Esophagus squamous epithelium (tissue), 5 donors: ENCODE results near the gene CCT7. TPM values are rescaled to one million over a fixed set of nuclear protein-coding genes. Genes with fewer than 3 reads are reported as not detected.
A peak's percentile ranks its signal among the peaks of the same experiment; 100 is the strongest.

Source experiments
- DNase-seq: peaks from one replicate; lab custom pipeline; 2025; lab: John Stamatoyannopoulos, UW
- H3K27ac ChIP-seq, 4 donors: fragments of 200-600 bp; sonication (generic); one replicate each; pipeline ENCODE4 v1.5.1; 2016 to 2019; ENCODE audit warnings: mild to moderate bottlenecking in 1 of 4
- H3K27me3 ChIP-seq, 4 donors: fragments of 200-600 bp; sonication (generic); 1 replicate in 3 of 4; 2 replicates in 1 of 4; pipeline versions ENCODE4 v1.5.1 to v1.6.0; 2017 to 2021; ENCODE audit warnings: antibody characterized with exemption in 1 of 4
- H3K36me3 ChIP-seq, 3 donors: fragments of 200-600 bp; sonication (generic); one replicate each; pipeline ENCODE4 v1.5.1; 2016 to 2019
- H3K4me1 ChIP-seq, 3 donors: fragments of 200-600 bp; sonication (generic); one replicate each; pipeline ENCODE4 v1.5.1; 2017 to 2019
- H3K4me3 ChIP-seq, 4 donors: fragments of 200-600 bp; sonication (generic); 1 replicate in 3 of 4; 2 replicates in 1 of 4; pipeline ENCODE4 v1.5.1; 2016 to 2019; ENCODE audit warnings: mild to moderate bottlenecking in 2 of 4, moderate library complexity in 1 of 4
- H3K9me3 ChIP-seq, 3 donors: fragments of 200-600 bp; sonication (generic); one replicate each; pipeline ENCODE4 v1.5.1; 2016 to 2019
- CTCF ChIP-seq, 6 experiments: fragments of 450-650 bp in 4 of 6; fragments of 200-600 bp in 2 of 6; sonication (generic) in 2 of 6; IDR thresholded peaks; one replicate each; pipeline ENCODE4 v1.5.1; 2016 to 2019; ENCODE audit warnings: antibody characterized with exemption in 6 of 6, mild to moderate bottlenecking in 4 of 6, moderate library complexity in 4 of 6
- POLR2A ChIP-seq, 4 donors: fragments of 450-650 bp; IDR thresholded peaks; one replicate each; pipeline ENCODE4 v1.6.1; 2017; ENCODE audit warnings: antibody characterized with exemption in 4 of 4, mild to moderate bottlenecking in 4 of 4, moderate library complexity in 3 of 4
- WGBS, 2 donors: methylation state at CpG; one replicate each; pipeline ENCODE4 v1.1.5; 2018; 5-methylcytosine and 5-hydroxymethylcytosine counted together
- intact Hi-C: fragments of 100-400 bp; cut with DNase I; formaldehyde crosslinking; loops from one replicate; pipeline ENCODE4 v1.15.0; 2022
- total RNA-seq, 4 donors: library from RNA; depleted of rRNA; stranded (reverse); fragments of >200 nt; gene quantifications; one replicate each; pipeline ENCODE4 v1.1.0, GENCODE V29; 2016
- donor health status: DM: yes; HTN: yes; CAD: no.

CCT7 gene
- total RNA-seq, 4 donors from 2014 or later, result 149 to 246 (median 217) TPM

GRCh38 chr2:73268830-73269685, 35.0 kb downstream of the CCT7 start:
- H3K27me3 ChIP-seq, result peaks cover 0 to 61% (median 0%) of the 10 kb centered on the region in 4 donors
- no peaks in the 10 kb centered on the region for H3K9me3 ChIP-seq
- peak overlapping the region; percentile 18 to 63 (median 46) for H3K4me3 ChIP-seq
- 32 to 52% methylated on average over 15 to 19 of the region's 113 CpGs for WGBS, 2 donors
- intact Hi-C loops, result no loop called here
- TF ChIP-seq POLR2A (IDR thresholded peaks at IDR 0.05) (no peak), CTCF (IDR thresholded peaks at IDR 0.05) (peak in 3 of 6 experiments; percentile 13 to 37 (median 24))
- peaks cover 4 to 25% (median 7%) of the 10 kb centered on the region in 3 donors for H3K4me1 ChIP-seq
- DNase-seq, result no peak
- no peaks in the 10 kb centered on the region for H3K36me3 ChIP-seq
- peak overlapping the region in 2 of 4 donors; percentile 36 to 48 for H3K27ac ChIP-seq

GRCh38 chr2:73269686-73270465, 35.8 kb downstream of the CCT7 start:
- 40 to 50% methylated on average over 8 to 11 of the region's 22 CpGs for WGBS, 2 donors
- Histone ChIP-seq H3K27ac (peak overlapping the region in 1 of 4 donors; percentile 48), H3K4me3 (peak overlapping the region; percentile 18 to 63 (median 46)), H3K27me3 (peaks cover 0 to 60% (median 0%) of the 10 kb centered on the region in 4 donors), H3K9me3 (no peaks in the 10 kb centered on the region), H3K4me1 (peaks cover 4 to 25% (median 7%) of the 10 kb centered on the region in 3 donors), H3K36me3 (no peaks in the 10 kb centered on the region)
- intact Hi-C loops, result no loop called here
- no peak for DNase-seq
- TF ChIP-seq POLR2A (IDR thresholded peaks at IDR 0.05) (no peak), CTCF (IDR thresholded peaks at IDR 0.05) (no peak)

GRCh38 chr2:73272270-73272669, 38.2 kb downstream of the CCT7 start:
- H3K27ac ChIP-seq, result no peak overlapping the region
- no peak for DNase-seq
- no peaks in the 10 kb centered on the region for H3K9me3 ChIP-seq
- intact Hi-C loops, result no loop called here
- WGBS, 2 donors, result 50 to 78% methylated on average over 1 of the region's 1 CpG
- peaks cover 4 to 22% (median 7%) of the 10 kb centered on the region in 3 donors for H3K4me1 ChIP-seq
- TF ChIP-seq POLR2A (IDR thresholded peaks at IDR 0.05), result no peak
- H3K27me3 ChIP-seq, result peaks cover 0 to 36% (median 0%) of the 10 kb centered on the region in 4 donors
- H3K4me3 ChIP-seq, result no peak overlapping the region
- no peaks in the 10 kb centered on the region for H3K36me3 ChIP-seq

GRCh38 chr2:73279852-73280251, 45.7 kb downstream of the CCT7 start:
- Histone ChIP-seq H3K36me3 (no peaks in the 10 kb centered on the region), H3K27me3 (peaks cover 0 to 18% (median 0%) of the 10 kb centered on the region in 4 donors), H3K4me3 (no peak overlapping the region), H3K9me3 (no peaks in the 10 kb centered on the region), H3K4me1 (peaks cover 14 to 17% (median 14%) of the 10 kb centered on the region in 3 donors), H3K27ac (no peak overlapping the region)
- WGBS, 2 donors, result 67 to 69% methylated on average over 9 of the region's 9 CpGs
- intact Hi-C loops, result no loop called here
- no peak for DNase-seq
- no peak for TF ChIP-seq CTCF (IDR thresholded peaks at IDR 0.05)
- no peak for TF ChIP-seq POLR2A (IDR thresholded peaks at IDR 0.05)

GRCh38 chr2:73281244-73281643, 47.1 kb downstream of the CCT7 start:
- no peak for DNase-seq
- no peak overlapping the region for H3K4me3 ChIP-seq
- H3K9me3 ChIP-seq, result no peaks in the 10 kb centered on the region
- H3K36me3 ChIP-seq, result no peaks in the 10 kb centered on the region
- no peak for TF ChIP-seq CTCF (IDR thresholded peaks at IDR 0.05)
- no peak for TF ChIP-seq POLR2A (IDR thresholded peaks at IDR 0.05)
- H3K27ac ChIP-seq, result no peak overlapping the region
- peaks cover 0 to 32% (median 0%) of the 10 kb centered on the region in 4 donors for H3K27me3 ChIP-seq
- H3K4me1 ChIP-seq, result peaks cover 18 to 23% (median 19%) of the 10 kb centered on the region in 3 donors
- intact Hi-C loops, result no loop called here
